Gastrocnemius medialis (tissue), 4 donors: ENCODE results near the gene GPS1.

Source experiments
- CTCF ChIP-seq, 5 experiments: fragments of 450-650 bp in 3 of 5; fragments of 200-600 bp in 2 of 5; sonication (generic) in 2 of 5; IDR thresholded peaks in 4 of 5; conservative IDR thresholded peaks in 1 of 5; 1 replicate in 4 of 5; 2 replicates in 1 of 5; pipeline ENCODE4 v1.5.1; 2016 to 2019; ENCODE audit warnings: antibody characterized with exemption in 5 of 5, mild to moderate bottlenecking in 3 of 5, moderate library complexity in 3 of 5
- POLR2A ChIP-seq, 2 donors: fragments of 450-650 bp; IDR thresholded peaks; one replicate each; pipeline ENCODE4 v1.6.1; 2017; ENCODE audit warnings: antibody characterized with exemption in 2 of 2, mild to moderate bottlenecking in 2 of 2, moderate library complexity in 2 of 2

- TF ChIP-seq CTCF (IDR thresholded peaks at IDR 0.05 in 4 of 5, conservative IDR thresholded peaks at IDR 0.05 in 1 of 5): no peak
- TF ChIP-seq POLR2A (IDR thresholded peaks at IDR 0.05): no peak
Measured at GRCh38 chr17:82072827-82073226, 21.1 kb downstream of the GPS1 start.
